Measurements from ENCODE around the gene IDH3A. TPM values are rescaled to one million over a fixed set of nuclear protein-coding genes. Genes with fewer than 3 reads are reported as not detected.

The IDH3A gene
- total and polyA plus RNA-seq, 11 donors = 158 to 471 (median 290) TPM

GRCh38 chr15:78201281-78202190 lies 52.4 kb downstream of the IDH3A start:
- ATAC-seq (no peak), DNase-seq (no peak)
- intact Hi-C loops (cut with DNase I) = loop anchor here in 1 of 10 donors (2.0 kb wide), 1 partner anchor 39 kb away; no protein-coding TSS in a partner anchor
- Histone ChIP-seq H3K4me3 (no peak overlapping the region), H3K27me3 (no peaks in the 10 kb centered on the region), H3K36me3 (no peaks in the 10 kb centered on the region), H3K27ac (no peak overlapping the region), H3K9me3 (no peaks in the 10 kb centered on the region), H3K4me1 (peaks cover 0 to 41% (median 20%) of the 10 kb centered on the region in 12 donors)
- TF ChIP-seq POLR2A (IDR thresholded peaks at IDR 0.05) = no peak
- no peak for TF ChIP-seq CTCF (IDR thresholded peaks at IDR 0.05)
- WGBS, 4 donors = 82 to 89% (median 85%) methylated on average over 9 to 10 of the region's 10 CpGs

GRCh38 chr15:78203346-78204225 lies 54.4 kb downstream of the IDH3A start:
- Histone ChIP-seq H3K4me1 (peaks cover 0 to 48% (median 24%) of the 10 kb centered on the region in 12 donors), H3K4me3 (no peak overlapping the region), H3K27me3 (no peaks in the 10 kb centered on the region), H3K9me3 (no peaks in the 10 kb centered on the region), H3K36me3 (no peaks in the 10 kb centered on the region), H3K27ac (peak overlapping the region; percentile 13 to 83 (median 61))
- 50 to 71% (median 65%) methylated on average over 13 to 14 of the region's 14 CpGs for WGBS, 4 donors
- ATAC-seq (peak; percentile 71 to 76 (median 74)), DNase-seq (peak; percentile 51 to 82 (median 74))
- no peak for TF ChIP-seq CTCF (IDR thresholded peaks at IDR 0.05)
- TF ChIP-seq POLR2A (IDR thresholded peaks at IDR 0.05) = no peak
- intact Hi-C loops (cut with DNase I) = no loop called here

GRCh38 chr15:78204351-78205309 lies 55.5 kb downstream of the IDH3A start:
- WGBS, 4 donors = 60 to 72% (median 71%) methylated on average over 13 to 17 of the region's 17 CpGs

More at GRCh38 chr15:78204351-78205309, 55.5 kb downstream of the IDH3A start:
- intact Hi-C loops (cut with DNase I) = no loop called here
- TF ChIP-seq CTCF (IDR thresholded peaks at IDR 0.05) (no peak), POLR2A (IDR thresholded peaks at IDR 0.05) (no peak)
- DNase-seq (peak in 4 of 5 donors; percentile 63 to 73 (median 65)), ATAC-seq (peak; percentile 28 to 74 (median 72))
- no peak overlapping the region for H3K4me3 ChIP-seq
- peak overlapping the region in 10 of 12 donors; percentile 34 to 83 (median 54) for H3K27ac ChIP-seq
- H3K36me3 ChIP-seq = no peaks in the 10 kb centered on the region
- H3K27me3 ChIP-seq = no peaks in the 10 kb centered on the region
- peaks cover 0 to 56% (median 24%) of the 10 kb centered on the region in 12 donors for H3K4me1 ChIP-seq
- H3K9me3 ChIP-seq = no peaks in the 10 kb centered on the region
